Stimulated activated CD4-positive, alpha-beta T cell treated with anti-CD3 and anti-CD28 coated beads, Interleukin-2, amount 100 ng/mL, for 48 hours (primary cell): ENCODE data around the gene ARFGEF2.
"Not testable (repeated sequence)": the region's sequence is repeated elsewhere in the genome, so short reads cannot be mapped to it uniquely, and the experiment has no call there.

ENCODE experiments used
- DNase-seq, 2 donors: peaks; one replicate each; pipeline ENCODE4 v3.0.0-alpha.2; 2020

The ARFGEF2 gene

GRCh38 chr20:49006446-49006980 lies 85.0 kb downstream of the ARFGEF2 start:
- no peak for DNase-seq

GRCh38 chr20:49009899-49010631 lies 88.6 kb downstream of the ARFGEF2 start:
- DNase-seq, result no peak

GRCh38 chr20:49024220-49024619 lies 102.7 kb downstream of the ARFGEF2 start:
- DNase-seq, result no peak

GRCh38 chr20:49028177-49028576 lies 106.7 kb downstream of the ARFGEF2 start:
- DNase-seq, result not testable (repeated sequence)

GRCh38 chr20:49028684-49029083 lies 107.2 kb downstream of the ARFGEF2 start:
- no peak for DNase-seq

- no peak for DNase-seq
Measured at GRCh38 chr20:49029203-49029602, 107.7 kb downstream of the ARFGEF2 start.

- DNase-seq, result no peak
Measured at GRCh38 chr20:49030954-49031619, 109.6 kb downstream of the ARFGEF2 start.

- no peak for DNase-seq
Measured at GRCh38 chr20:49032455-49032854, 110.9 kb downstream of the ARFGEF2 start.

GRCh38 chr20:49034070-49034732 lies 112.7 kb downstream of the ARFGEF2 start:
- DNase-seq, result no peak

GRCh38 chr20:49037962-49038387 lies 116.5 kb downstream of the ARFGEF2 start:
- no peak for DNase-seq

GRCh38 chr20:49039854-49040253 lies 118.3 kb downstream of the ARFGEF2 start:
- DNase-seq, result no peak

GRCh38 chr20:49043000-49043399 lies 121.5 kb downstream of the ARFGEF2 start:
- no peak for DNase-seq

GRCh38 chr20:49045440-49046086 lies 124.1 kb downstream of the ARFGEF2 start:
- DNase-seq, result peak; percentile 17 to 18

GRCh38 chr20:49046087-49046900 lies 124.8 kb downstream of the ARFGEF2 start, which contains the start of gene CSE1L:
CSE1L (plus strand) TSS chr20:49046312; CDS start chr20:49058464, 12,152 bp downstream.
- DNase-seq, result peak; percentile 92 to 98

- no peak for DNase-seq
Measured at GRCh38 chr20:49052334-49052733, 130.8 kb downstream of the ARFGEF2 start.

- DNase-seq, result no peak
Measured at GRCh38 chr20:49054056-49054643, 132.6 kb downstream of the ARFGEF2 start.

- DNase-seq, result no peak
Measured at GRCh38 chr20:49063279-49063678, 141.8 kb downstream of the ARFGEF2 start.

GRCh38 chr20:49074521-49074920 lies 153.0 kb downstream of the ARFGEF2 start:
- no peak for DNase-seq

GRCh38 chr20:49078310-49078709 lies 156.8 kb downstream of the ARFGEF2 start:
- DNase-seq, result no peak

GRCh38 chr20:49082295-49082694 lies 160.8 kb downstream of the ARFGEF2 start:
- DNase-seq, result not testable (repeated sequence)
